Heart left ventricle (tissue), 13 donors: Measurements from ENCODE around the gene TNFRSF6B.

ENCODE experiments used
- CTCF ChIP-seq, 12 donors: fragments of 200-600 bp; sonication (generic) in 4 of 12; IDR thresholded peaks; one replicate each; pipeline versions ENCODE4 v1.5.0 to v1.8.0; 2018 to 2022; ENCODE audit warnings: antibody characterized with exemption in 12 of 12, mild to moderate bottlenecking in 5 of 12
- POLR2A ChIP-seq, 2 donors: fragments of 450-650 bp; IDR thresholded peaks; one replicate each; pipeline ENCODE4 v1.6.1; 2017; ENCODE audit warnings: antibody characterized with exemption in 2 of 2, mild to moderate bottlenecking in 2 of 2, moderate library complexity in 2 of 2
- donor health status: ischemic (EF 13 %, LVEDD 7.1; RV severe dilation, severe dysfunction).
- donor health status: DM: no; HTN: yes; CAD: no.
- donor health status: DM: no; HTN: no; CAD: no.
- donor health status: ischemic (EF 25% LVEDD 6.9; RV normal size, moderate dysfunction).
- donor health status: ischemic (EF 25% LVEDD 5.7; RV mildly dilated, moderate dysfunction).
- donor health status: ischemic (EF 35%, LVEDD 5.7; RV mildly dilated, moderate dysfunction).
- donor health status: nonischemic (EF 11% LVEDD 7.7; RV severe dilation, severe dysfunction).
- donor health status: DM: yes; HTN: yes; CAD: no.
- donor health status: PGD.
- donor health status: ischemic (EF 29% LVEDD 5.4; RV normal size, mild dysfunction).
- donor health status: nonischemic (EF 23%, LVEDD 6.1; RV moderate dilation, normal function).

GRCh38 chr20:63648895-63649589 lies 47.4 kb upstream of the TNFRSF6B start:
- TF ChIP-seq CTCF (IDR thresholded peaks at IDR 0.05): no peak
- no peak for TF ChIP-seq POLR2A (IDR thresholded peaks at IDR 0.05)
